SK-N-MC (cell line): Measurements from ENCODE around the gene INO80B.
"Not testable (repeated sequence)": the region's sequence is repeated elsewhere in the genome, so short reads cannot be mapped to it uniquely, and the experiment has no call there.

Experiments
- DNase-seq: peaks from one replicate; pipeline ENCODE4 v3.0.0-alpha.2; 2011; ENCODE audit warnings: low read depth, low spot score
- H3K27ac ChIP-seq: fragments of 200-600 bp; sonication (generic); 2 replicates; pipeline ENCODE4 v1.5.1; 2016; ENCODE audit warnings: mixed run types
- H3K36me3 ChIP-seq: fragments of 200-600 bp; sonication (generic); 2 replicates; pipeline ENCODE4 v1.6.1; 2017; ENCODE audit warnings: antibody characterized with exemption, low read length, mixed read lengths; ENCODE audit not compliant: insufficient read depth
- H3K4me3 ChIP-seq: fragments of 200-600 bp; sonication (generic); 2 replicates; pipeline ENCODE4 v1.5.1; 2016
- H3K9ac ChIP-seq: fragments of 200-600 bp; sonication (generic); 2 replicates; pipeline ENCODE4 v1.8.0; 2017; ENCODE audit warnings: mixed run types, mixed read lengths; ENCODE audit not compliant: insufficient read length
- H3K9me3 ChIP-seq: fragments of 200-600 bp; sonication (generic); 2 replicates; pipeline ENCODE4 v1.6.1; 2017; ENCODE audit warnings: low read depth, mild to moderate bottlenecking, antibody characterized with exemption, low read length, moderate library complexity, mixed read lengths
- EZH2 ChIP-seq: fragments of 200-600 bp; sonication (generic); IDR thresholded peaks from one replicate; pipeline ENCODE4 v1.6.1; 2017; ENCODE audit warnings: antibody characterized with exemption
- FOXP2 ChIP-seq: optimal IDR thresholded peaks from 2 replicates; pipeline ENCODE3; 2011; ENCODE audit warnings: mild to moderate bottlenecking, moderate library complexity; ENCODE audit not compliant: insufficient read depth; ENCODE audit errors: extremely low read length, control extremely low read depth
- POLR2AphosphoS5 ChIP-seq: IDR thresholded peaks from 2 replicates; pipeline ENCODE4 v1.6.1; 2012; ENCODE audit warnings: mild to moderate bottlenecking, low read depth, low read length, borderline replicate concordance

The INO80B gene

DNA sequence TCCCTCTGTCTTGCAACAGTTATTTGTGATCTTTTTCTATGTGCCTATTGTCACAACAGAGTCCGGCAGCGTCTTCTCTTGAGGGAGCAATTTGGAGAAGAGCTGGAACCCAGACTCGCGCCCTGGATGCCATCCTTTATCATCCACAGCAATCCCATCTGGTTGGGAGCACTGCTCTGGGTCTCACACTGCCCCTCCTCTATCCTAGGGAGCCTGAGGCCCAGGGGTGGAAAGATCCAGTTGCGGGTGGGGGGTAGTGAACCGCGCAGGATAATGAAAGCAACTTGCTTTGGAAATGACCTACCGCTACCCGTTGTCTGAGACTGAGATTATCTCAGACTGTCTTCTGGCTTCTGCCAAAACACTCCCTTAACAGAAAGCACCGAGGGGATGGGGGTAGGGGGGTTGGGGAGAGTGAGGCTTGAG, 4.1 kb downstream of the INO80B start:
- H3K9ac ChIP-seq = peak overlapping the region; percentile 92
- TF ChIP-seq POLR2AphosphoS5 (no peak), EZH2 (no peak), FOXP2 (no peak)
- no peaks in the 10 kb centered on the region for H3K9me3 ChIP-seq
- peak overlapping the region; percentile 99 for H3K4me3 ChIP-seq
- H3K36me3 ChIP-seq = peaks cover 17% of the 10 kb centered on the region; the same call in 1 of the 2 replicates
- DNase-seq = no peak
- H3K27ac ChIP-seq = 0 out of 2 replicates have a peak overlapping the region, but pooled peaks have one; percentile 46

- not testable (repeated sequence) for H3K9ac ChIP-seq, H3K27ac ChIP-seq, DNase-seq, H3K9me3 ChIP-seq
- H3K36me3 ChIP-seq = peaks cover 17% of the 10 kb centered on the region; the same call in 1 of the 2 replicates
- peak overlapping the region; percentile 99 for H3K4me3 ChIP-seq
Measured at GRCh38 chr2:74459503-74460118, 4.7 kb downstream of the INO80B start.

DNA sequence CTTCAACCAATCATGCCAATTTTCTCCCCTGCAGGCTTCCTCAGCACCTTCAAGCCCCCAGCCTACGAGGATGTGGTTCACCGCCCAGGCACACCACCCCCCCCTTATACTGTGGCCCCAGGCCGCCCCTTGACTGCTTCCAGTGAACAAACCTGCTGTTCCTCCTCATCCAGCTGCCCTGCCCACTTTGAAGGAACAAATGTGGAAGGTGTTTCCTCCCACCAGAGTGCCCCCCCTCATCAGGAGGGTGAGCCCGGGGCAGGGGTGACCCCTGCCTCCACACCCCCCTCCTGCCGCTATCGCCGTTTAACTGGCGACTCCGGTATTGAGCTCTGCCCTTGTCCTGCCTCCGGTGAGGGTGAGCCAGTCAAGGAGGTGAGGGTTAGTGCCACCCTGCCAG, 5.3 kb downstream of the INO80B start:
- H3K9ac ChIP-seq, H3K9me3 ChIP-seq, H3K27ac ChIP-seq, DNase-seq, H3K4me3 ChIP-seq: not testable (repeated sequence)
- H3K36me3 ChIP-seq = peaks cover 17% of the 10 kb centered on the region; the same call in 1 of the 2 replicates

DNA sequence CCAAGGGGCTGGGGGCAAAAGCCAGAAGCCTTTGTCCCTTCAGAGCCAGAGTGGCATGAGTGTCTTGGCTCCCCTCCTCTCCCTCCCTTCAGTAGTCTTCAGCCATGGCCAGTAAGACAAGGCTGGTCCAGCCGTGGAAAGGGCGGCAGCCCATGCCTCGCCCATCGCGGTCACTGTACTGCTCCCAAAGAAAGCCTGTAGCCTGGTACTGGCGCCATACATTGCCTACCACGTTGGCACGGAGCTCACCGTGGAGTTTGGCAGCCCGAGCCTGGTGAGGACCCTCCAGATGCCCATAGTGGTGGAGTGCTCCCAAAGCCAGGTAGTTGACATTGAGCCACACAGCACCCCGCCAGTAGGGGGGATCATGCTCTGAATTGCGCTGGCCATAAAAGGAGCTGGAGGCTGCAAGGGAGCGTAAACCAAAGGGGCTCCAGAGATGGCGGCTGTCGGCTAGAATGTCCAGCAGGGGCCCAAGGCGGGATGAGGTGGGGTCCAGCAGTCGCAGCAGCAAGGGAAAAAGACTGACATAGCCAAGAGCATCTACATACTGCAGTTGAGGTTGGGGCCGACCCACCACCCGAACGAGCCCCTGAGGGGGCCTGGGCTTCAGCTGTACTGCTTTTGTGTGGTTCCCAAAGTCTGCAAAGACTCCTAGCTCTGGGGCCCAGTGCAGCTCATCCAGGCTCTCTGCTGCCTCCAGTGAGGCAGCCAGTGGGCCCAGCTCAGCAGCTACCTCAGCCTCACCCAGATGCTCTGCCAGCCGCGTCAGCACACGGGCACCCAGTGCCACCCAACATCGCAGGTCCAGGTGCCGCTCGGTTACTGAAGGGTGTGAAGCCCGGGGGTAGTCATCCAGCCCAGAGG, 6.5 kb downstream of the INO80B start:
- TF ChIP-seq EZH2 (no peak), FOXP2 (no peak)
- no peak for DNase-seq
- no peaks in the 10 kb centered on the region for H3K9me3 ChIP-seq
- H3K27ac ChIP-seq = no peak overlapping the region
- H3K9ac ChIP-seq = no peak overlapping the region
- H3K36me3 ChIP-seq = peaks cover 17% of the 10 kb centered on the region; the same call in 1 of the 2 replicates
- no peak overlapping the region for H3K4me3 ChIP-seq

DNA sequence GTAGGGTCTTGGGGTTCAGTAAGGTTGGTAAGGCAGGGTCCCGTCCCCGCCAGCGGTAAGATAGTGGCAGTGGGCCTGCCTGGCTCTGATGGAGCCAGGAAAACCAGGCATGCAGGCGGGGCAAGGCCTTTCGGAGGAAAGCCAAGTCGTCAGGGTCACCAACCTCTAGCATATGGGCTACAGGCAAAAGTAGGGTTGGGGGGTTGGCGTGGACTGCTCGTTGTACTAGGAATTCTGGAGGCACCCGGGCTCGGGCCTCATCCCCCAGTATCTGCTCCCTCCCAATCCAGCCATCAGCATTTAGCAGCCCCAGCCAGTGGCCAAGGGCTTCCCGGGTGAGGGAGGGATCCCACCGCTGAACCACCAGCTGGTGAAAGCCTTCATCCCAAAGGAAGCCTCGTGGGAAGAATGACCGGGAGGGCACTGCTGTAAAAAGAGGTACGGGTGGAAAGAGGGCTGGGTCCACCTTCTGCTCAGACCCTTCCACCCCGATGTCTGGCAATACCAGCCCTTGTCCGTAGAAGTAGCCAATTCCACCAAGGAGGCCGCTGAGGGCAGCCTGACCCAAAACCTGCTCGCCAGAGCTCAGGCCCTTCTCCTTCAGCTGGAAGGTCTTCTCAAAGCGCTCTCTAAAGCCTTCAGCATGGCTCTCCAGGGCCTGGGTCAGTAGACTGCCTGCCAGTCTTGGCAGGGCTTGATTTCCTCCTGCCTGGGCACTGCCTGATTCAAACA, 7.3 kb downstream of the INO80B start:
- TF ChIP-seq FOXP2 = no peak
- TF ChIP-seq EZH2 = no peak
- no peak for TF ChIP-seq POLR2AphosphoS5
- Histone ChIP-seq H3K36me3 (peaks cover 17% of the 10 kb centered on the region; the same call in 1 of the 2 replicates), H3K9me3 (no peaks in the 10 kb centered on the region), H3K27ac (no peak overlapping the region), H3K9ac (no peak overlapping the region), H3K4me3 (no peak overlapping the region)
- no peak for DNase-seq

- Histone ChIP-seq H3K9ac (no peak overlapping the region), H3K9me3 (no peaks in the 10 kb centered on the region), H3K4me3 (no peak overlapping the region), H3K27ac (no peak overlapping the region), H3K36me3 (peaks cover 17% of the 10 kb centered on the region; the same call in 1 of the 2 replicates)
- no peak for DNase-seq
- TF ChIP-seq FOXP2 (no peak), EZH2 (no peak), POLR2AphosphoS5 (no peak)
Measured at GRCh38 chr2:74462786-74463105, 7.9 kb downstream of the INO80B start.

DNA sequence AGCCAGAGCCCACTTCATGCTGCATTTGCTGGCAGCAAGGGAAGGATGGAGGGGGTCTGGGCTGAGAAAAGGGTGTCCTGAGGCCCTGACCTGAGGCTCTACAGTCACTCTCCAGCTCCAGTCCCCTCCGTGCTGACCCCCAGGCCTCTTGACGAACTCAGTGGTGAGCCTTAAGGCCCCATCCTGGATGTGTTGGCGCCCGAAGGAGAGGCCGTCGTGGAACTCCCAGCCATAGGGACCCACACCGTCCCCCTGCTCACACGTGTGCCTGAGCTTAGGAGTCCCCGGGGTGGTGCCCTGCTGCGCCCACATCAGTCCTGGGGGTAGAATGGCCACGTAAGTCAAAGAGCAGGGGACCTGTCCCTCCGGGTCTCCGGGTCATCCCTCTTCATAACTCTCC, 9.5 kb downstream of the INO80B start:
- H3K27ac ChIP-seq = no peak overlapping the region

DNA sequence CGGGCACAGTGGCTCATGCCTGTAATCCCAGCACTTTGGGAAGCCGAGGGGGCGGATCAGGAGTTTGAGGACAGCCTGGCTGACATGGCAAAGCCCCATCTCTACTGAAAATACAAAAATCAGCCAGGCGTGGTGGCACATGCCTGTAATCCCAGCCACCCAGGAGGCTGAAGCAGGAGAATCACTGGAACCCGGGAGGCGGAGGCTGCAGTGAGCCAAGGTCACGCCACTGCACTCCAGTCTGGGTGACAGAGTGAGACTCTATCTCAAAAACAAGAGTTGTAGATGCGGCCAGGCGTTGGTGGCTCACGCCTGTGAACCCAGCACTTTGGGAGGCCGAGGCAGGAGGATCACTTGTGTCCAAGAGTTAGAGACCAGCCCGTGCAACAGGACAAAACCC, 15.9 kb downstream of the INO80B start:
- not testable (repeated sequence) for H3K4me3 ChIP-seq, DNase-seq, H3K9me3 ChIP-seq, H3K27ac ChIP-seq, H3K9ac ChIP-seq
- peaks cover 15% of the 10 kb centered on the region; the same call in 1 of the 2 replicates for H3K36me3 ChIP-seq

More for the DNA sequence above, 9.5 kb downstream of the INO80B start:
- DNase-seq = no peak
- Histone ChIP-seq H3K9me3 (no peaks in the 10 kb centered on the region), H3K4me3 (peak overlapping the region; percentile 78), H3K9ac (peak overlapping the region; percentile 75), H3K36me3 (peaks cover 17% of the 10 kb centered on the region; the same call in 1 of the 2 replicates)
- TF ChIP-seq FOXP2 (no peak), EZH2 (no peak), POLR2AphosphoS5 (no peak)
